NCI-H2081 treated with DMSO at 0.1 percent for 48 hours (cell line): ENCODE measurements around the gene LPCAT1.
"Not testable (repeated sequence)": the region's sequence is repeated elsewhere in the genome, so short reads cannot be mapped to it uniquely, and the experiment has no call there.

Source experiments
- DNase-seq: peaks from one replicate; lab custom pipeline; 2025; lab: John Stamatoyannopoulos, UW

LPCAT1 gene

DNA sequence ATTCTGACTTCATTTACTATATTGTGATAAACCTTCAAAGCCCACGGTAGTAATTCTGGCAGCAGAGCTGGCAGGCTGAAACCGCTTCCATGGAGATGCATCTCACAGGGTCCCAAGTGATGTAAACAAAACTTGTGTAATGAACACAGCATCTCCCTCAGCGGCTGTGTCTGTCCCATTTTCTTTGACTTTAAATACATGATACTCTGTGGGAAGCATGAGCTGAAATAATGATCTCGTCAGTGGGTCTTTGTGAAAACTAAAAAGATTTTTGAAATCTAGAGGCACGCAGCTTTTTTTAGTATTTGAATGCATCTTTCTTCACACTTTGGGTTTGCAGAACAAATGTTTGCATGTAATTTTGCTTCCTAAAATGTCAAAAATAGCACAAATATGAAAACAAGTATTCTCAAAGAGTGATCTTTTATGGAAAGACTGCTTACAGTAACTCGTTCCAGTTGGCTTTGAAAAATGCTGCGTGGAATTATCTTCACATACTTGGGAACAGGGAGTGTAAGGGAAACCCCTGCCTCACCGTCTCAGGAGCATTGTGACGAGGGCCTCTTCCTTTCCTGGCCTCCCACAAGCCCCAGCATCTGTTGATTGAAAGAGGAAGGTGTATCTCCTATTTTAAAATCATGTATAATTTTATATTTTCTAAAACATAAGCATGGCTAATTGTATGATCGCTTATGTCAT lies 18.1 kb upstream of the LPCAT1 start:
- DNase-seq: no peak

DNA sequence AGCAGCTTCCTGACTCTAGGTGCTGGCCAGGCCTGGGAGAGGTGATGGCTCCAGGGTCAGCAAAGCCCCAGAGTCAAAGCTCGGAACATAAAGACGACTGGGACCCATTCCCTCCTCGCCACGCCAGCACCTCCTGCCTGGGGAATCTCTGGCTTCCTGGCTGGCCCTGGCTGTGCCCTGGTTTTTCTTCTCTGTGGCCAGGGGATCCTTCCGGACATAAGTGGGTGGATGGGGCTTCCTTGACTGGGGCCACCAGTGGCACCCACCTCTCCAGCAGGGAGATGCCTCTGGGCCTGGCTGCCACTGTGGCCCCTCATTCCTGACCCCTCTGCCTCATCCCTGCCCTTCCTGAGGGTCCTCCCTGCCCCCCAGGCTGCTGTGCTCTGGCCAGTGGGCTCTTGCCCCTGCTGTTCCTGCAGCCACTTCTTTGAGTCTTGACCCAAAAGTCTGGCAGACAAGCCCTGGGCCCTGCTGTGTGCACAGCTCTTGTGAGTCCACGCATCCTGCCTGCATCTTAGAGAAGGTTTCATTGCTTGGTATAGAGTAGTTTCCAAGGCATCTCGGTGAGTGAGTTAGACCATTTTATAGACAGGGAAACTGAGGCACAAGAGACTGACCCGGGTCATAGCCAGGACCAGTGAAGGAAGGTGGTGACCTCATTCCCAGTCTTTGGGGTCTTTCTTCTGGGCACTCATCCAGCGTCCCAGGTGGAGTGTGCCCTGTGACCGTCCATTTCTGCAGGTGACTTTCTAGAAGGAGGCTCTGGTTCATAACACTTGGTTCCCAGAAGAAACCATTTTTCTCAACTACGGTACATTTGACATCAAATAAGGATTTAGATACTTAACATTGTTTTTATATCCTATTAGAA lies 17.3 kb upstream of the LPCAT1 start:
- no peak for DNase-seq

DNA sequence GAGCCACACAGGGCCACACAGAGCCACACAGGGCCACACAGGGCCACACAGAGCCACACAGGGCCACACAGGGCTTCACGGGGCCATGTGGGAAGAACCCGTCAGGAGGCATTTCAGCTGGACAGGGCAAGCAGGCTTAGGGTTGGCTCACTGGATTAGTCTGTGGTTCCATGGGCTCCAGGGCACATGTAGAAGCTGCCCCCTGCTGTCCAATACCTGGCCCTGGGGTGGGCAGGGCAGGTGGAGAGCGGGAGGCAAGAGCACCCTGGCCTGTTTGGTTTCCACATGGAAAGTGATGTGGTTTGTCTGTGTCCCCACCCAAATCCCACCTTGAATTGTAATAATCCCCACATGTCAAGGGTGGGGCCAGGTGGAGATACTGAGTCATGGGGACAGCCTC lies 16.4 kb upstream of the LPCAT1 start:
- DNase-seq: no peak

DNA sequence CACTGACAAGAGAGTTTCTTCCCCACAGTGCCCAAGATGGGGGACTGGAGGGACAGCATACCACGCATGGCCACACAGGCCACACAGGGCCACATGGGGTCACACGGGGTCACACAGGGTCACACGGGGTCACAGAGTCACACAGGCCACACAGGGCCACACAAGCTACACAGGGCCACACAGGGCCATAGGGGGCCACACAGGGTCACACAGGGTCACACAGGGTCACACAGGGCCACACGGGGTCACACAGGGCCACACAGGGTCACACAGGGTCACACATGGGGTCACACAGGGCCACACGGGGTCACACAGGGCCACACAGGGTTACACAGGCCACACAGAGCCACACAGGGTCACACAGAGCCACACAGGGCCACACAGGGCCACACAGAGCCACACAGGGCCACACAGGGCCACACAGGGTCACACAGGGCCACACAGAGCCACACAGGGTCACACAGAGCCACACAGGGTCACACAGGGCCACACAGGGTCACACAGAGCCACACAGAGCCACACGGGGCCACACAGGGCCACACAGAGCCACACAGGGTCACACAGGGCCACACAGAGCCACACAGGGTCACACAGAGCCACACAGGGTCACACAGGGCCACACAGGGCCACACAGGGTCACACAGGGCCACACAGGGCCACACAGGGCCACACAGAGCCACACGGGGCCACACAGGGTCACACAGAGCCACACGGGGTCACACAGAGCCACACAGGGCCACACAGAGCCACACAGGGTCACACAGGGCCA lies 15.8 kb upstream of the LPCAT1 start:
- DNase-seq: not testable (repeated sequence)

DNA sequence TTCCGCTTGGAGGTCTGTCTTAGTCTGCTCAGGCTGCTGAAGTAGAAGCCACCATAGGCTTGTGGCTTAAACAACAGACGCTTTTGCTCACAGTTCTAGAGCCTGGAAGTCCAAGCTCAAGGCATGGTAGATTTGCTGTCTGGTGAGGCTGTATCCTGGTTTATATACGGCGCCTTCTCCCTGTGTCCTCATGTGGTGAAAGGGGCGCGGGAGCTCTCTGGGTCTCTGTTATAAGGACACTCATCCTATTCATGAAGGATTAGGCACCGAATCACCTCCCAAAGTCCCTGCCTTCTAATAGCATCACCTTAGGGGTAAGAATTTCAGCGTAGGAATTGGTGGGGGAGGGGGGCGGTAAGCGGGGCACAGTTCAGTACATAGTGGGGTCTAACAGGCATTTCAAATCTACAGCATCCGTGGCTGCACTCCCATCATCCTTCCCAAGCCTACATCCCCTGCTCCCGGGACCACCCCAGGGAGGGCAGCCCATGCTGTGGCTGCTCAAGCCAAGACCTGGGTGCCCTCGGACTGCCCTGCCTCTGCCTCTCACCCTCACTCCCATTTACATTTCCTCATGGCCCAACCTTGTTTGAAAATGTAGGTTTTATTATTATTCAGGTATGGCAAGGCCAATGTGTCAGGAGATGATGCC lies 15.1 kb upstream of the LPCAT1 start:
- no peak for DNase-seq

DNA sequence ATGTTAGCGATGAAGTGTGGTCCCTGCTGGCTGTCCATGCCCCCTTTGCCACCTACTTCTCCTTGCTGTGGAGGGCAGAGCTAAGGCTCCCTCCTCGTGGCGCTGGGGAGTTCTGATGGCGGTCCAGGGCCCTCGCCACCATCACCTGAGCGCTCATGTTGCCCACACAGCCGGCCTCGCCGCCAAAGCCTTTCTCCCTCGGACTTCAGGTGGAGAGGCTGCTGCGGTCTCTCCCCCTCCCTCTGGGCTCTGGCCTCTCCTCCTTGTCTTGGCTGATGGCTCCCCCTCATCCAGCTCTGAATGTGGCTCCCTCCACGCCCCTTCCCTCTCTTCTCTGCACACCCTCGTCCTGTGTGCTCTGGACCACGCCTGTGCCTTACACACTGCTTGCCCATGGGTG lies 14.5 kb upstream of the LPCAT1 start:
- no peak for DNase-seq

DNA sequence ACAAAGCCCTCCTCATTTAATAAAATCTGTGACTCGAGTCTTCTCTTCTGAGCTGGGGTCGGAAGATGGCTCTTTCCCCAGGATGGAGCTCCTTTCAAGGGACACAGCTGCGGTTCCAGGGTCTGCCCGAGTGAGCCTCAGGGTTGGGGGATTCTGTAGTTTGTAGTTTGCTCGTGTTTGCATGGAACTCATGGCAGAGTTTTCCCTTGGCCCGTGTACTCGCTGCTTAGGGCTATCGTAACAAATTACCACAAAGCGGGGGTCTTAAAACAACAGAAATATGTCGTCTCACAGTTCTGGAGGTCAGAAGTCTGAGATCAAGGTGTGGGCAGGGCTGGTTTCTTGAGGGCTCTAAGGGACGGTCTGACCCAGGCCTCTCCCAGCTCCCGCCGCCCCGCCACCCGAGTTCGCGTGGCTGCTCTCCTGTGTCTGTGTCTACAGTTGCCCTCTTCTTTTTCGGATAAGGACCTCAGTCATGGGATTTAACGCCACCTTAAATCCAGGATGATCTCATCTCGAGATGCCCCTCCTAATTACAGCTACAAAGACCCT lies 13.9 kb upstream of the LPCAT1 start:
- DNase-seq: no peak

DNA sequence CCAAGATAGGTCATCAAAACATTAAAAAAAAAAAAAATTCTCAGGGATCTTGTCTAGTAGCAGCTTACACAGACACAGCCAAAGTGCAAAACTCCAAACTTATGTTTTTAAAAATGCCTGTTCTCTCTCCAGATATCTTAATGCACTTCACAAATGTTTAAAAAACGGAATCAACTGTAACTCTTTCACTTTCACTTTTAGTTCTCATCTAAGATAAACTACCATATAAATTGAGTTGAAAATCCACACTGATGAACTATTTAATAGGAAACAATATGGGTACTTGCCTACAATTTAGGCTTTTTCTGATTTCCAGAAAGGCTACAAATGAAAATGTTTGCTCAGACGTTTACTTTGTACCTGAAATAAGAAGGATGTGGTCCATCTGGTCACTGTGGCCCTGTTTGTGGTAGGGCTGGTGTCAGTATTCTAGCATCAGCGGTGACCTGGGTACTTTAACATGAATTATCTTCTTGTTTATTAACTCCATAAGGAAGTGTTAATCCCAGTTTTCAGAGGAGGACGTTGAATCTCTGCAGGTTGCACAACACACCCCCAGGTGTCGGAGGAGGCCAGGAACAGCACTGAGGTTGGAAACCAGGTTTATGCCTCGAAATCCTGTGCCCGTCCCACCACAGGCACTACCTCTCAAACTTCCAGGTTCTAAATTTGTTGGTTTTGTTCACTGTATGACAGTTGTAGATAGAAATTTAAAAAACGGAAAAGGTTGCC lies 13.3 kb upstream of the LPCAT1 start:
- DNase-seq: no peak

DNA sequence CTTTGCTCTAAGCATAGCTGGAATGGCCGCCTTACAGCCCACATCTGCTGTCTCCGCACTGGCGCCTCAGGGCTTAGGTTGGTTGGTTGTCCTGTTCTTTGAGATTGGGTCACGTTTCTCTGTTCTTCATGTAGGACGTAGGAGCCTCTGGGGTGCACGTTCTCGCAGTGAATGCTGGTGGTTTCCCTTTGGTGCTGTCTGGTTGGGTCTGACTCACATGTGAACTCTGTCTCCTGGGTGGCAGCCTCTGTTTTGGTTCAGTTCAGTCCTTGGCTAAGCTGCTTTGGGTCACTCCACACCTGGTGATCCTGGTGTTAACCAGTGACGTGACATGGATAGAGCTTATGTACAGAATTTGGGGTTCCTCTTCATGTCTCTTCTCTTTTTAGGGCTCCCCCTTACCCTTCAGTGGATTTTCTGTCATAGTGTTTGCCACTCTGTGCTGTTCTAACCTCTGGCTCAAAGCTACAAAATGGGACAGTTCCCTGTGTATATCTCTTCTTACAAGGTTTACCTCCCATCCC lies 12.6 kb upstream of the LPCAT1 start:
- no peak for DNase-seq

DNA sequence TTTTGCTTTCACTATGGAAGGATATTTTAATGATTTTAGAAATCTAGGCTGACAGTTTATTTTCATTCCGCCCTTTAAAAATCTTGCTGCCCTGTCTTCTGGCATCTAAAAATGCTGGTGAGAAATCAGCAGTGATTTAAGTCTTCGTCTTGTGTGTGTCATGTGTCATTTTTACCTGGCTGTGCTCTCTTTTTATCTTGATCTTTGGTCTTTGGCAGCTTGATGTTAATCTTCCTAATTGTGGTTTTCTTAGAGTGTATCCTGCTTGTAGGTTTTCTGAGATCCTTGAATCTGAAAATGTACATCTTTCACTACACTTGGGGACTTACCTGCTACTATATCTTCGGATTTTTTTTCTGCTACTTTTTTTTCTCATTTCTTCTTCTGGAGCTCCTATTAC lies 11.9 kb upstream of the LPCAT1 start:
- no peak for DNase-seq

DNA sequence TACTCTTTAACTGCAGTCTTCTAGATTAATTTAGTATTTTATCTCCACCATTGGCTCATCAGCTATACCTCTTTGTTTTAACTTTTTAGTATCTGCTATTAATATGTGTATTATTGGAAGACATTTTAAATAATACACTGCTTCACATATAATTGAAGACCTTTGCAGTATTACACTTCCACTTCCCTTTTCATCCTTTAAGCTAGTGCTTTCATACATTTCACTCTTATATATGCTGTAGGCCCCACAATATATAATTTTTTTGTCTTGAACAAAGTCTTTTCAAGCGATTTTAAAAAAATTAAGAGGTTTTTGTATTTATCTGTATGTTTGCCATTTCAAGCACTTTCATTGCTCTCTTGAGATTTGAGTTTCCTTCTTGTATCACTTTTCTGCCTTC lies 8.6 kb upstream of the LPCAT1 start:
- no peak for DNase-seq

DNA sequence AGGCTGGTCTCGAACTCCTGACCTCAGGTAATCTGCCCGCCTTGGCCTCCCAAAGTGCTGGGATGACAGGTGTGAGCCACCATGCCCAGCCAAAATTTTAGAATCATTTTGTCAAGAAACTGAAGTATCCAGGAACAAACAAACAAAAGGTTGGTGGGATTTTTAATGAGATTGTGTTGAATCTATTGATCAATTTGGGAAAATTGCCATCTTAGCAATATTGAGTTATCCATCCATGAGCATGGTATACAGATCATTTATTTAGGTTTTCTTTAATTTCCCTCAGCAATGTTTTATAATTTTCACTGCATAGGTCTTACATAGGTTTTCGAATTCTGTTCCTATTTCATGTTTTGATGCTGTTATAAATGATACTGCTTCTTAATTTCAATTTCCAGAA lies 5.7 kb upstream of the LPCAT1 start:
- DNase-seq: no peak

DNA sequence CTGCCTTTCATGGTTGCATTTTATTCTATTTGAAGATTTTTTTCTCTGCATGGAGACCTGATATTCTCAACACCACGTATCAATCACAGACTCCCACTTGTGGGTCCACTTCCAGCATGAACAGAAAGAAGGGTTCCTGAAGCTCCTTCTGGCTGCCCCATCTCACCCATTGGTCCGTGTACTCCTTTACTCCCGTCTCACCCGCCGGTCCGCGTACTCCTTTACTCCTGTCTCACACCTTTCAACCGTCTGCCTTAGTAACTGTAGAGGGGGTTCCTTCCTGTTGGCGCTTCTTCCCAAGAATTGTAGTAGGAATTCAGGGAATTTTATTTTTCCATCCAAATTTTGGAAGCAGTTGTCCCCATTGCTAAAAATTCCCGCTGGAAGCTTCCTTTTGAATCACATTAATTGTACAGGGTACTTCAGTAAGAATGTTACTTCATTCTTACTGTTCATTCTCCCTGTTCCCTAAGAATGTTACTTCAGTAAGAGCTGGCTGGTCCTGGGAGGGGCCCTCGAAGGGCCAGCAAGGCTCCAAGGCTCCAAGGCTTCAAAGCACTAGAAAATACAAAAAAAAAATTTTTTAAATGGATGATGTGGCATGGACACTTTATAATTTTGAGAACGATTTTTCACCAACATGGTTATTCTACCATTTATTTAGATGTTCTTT lies 3.9 kb upstream of the LPCAT1 start:
- no peak for DNase-seq

DNA sequence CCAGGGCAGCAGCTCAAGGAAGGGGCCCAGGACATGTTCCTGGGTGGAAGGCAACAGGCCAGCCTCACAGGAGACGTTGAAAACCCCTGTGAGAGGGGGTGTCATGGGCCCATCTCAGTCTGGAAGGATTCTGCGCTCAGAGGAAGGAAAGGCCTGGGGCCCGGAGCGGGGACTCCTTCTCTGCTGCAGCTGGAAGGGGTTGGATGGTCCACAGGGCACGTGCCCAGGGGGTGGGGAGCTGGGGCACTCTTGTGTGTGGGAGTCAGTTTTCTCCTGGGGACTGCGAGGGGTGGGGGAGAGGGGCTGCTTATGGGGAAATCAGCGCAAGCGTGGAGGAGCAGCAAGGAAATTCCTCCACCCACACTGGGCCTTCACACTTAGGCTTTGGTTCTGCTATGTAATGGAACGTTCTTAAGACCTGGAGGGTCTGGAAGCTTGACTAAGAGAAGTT lies 2.9 kb upstream of the LPCAT1 start:
- no peak for DNase-seq

DNA sequence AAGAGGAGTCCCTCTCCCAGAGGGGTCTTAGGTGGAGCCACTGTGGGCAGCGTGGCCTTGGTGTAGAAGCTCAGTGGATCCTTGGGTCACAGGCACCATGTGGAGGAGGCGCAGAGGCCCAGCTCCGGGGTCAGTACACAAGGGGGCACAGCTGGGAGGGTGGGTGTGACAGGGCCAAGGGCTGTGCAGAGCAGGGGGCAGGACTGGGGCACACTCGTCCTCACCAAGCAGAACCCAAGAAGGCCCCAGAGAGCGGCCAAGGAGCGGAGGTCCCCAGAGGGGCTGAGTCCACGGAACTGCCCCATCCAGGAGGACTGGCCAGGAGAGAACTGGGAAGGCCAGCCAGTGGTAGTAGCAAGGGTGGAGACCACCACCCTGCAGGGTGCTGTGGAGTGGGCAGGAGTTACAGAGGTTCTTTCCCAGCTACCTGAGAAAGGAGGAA lies 2.5 kb upstream of the LPCAT1 start:
- DNase-seq: no peak

DNA sequence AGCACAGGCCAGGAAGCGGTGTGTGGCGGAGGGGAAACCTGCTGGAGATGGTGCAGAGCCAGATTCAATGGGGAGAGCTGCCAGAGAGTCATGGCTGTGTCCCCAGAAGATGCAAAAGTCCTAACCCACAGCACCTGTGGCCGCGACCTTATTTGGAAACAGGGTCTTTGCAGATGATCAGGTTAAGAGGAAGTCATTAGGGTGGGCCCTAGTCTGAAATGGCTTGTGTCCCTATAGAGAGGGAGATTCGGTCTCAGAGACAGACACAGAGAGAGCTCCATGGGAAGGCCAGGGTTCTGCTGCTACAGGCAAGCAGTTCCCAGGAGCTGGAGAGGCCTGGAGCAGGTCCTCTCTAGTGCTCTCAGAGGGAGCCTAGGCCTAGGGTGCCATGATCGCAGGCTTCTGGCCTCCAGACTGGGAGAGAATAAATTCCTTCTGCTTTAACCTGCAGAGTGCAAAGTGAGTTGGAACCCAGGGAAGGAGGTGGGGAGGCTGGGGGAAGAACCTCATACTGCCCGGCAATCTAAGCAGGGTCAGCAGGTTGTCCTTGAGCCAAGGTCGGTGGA lies 1.9 kb upstream of the LPCAT1 start:
- no peak for DNase-seq

DNA sequence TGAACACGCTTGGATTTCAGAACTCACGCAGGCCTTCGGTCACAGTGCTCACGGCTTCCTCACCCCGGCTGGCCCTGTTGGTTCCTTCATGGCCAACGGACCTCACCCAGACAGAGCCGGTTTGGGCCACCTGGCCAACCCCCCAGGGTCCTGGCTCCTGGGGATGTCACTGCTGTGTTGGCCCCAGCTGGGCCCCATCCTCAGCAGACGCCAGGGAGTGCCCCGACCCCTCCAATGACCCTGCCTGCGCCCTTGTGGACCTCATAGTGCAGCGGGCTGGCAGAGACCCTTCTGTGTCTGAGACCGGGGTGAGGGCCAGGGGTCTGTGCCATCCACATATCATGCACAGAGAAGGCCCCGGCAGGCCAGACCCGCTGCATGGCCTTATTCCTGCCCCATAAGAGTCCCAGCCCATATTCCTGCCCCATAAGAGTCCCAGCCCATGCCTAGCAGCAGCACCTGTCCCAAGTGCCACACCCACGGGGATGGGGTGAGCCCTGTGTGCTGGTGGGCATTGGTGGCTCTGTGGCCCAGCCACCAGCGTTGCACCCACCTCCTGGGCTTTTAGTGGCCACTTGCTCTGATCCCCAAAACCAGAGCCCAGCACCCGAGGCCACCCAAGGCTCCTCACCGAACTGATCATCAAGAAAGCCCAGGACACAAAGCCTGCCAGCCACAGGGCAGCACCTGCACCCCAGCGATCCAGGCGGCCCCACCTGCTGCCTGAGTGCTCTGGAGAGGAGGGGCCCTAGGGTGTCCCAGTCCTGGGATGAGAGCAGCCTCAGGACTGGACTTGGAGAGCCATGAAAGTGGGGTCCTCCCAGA lies 1.3 kb upstream of the LPCAT1 start:
- DNase-seq: no peak

DNA sequence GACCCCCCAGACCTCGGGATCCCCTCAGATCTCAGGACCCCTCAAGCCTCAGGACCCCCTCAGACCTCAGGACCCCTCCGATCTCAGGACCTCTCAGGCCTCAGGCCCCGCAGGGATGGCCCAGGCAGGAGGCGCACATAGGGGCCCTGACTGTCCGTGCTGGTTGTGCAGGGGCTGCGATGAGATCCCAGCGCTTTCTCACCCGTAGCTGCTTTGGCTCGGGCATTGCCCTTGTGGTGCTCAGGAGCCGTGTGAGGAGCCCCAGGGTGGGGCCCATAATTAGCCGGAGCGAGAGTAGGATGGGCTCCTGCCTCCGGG lies 680 bp upstream of the LPCAT1 start:
- no peak for DNase-seq

DNA sequence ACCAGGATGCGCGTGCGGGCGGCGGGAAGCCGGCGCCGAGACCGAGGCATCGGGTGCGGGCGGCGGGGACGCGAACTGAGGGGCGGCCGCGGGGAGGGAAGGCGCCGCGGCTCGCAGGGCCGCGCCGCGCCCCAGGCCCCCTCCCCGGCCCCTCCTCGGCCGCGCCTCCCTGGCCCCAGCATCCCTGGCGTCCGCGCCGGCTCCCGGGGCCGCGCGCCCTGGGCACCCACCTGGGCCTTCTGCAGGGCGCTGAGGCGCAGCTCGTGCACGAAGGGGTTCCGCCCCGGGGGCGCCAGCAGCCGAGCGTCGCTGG lies 324 bp downstream of the LPCAT1 start:
- no peak for DNase-seq
